ENCODE data around the gene ENOSF1. TPM values are rescaled to one million over a fixed set of nuclear protein-coding genes. Genes with fewer than 3 reads are reported as not detected.

The ENOSF1 gene
- total RNA-seq, 1 experiment from 2014 or later: 44.6 TPM

DNA sequence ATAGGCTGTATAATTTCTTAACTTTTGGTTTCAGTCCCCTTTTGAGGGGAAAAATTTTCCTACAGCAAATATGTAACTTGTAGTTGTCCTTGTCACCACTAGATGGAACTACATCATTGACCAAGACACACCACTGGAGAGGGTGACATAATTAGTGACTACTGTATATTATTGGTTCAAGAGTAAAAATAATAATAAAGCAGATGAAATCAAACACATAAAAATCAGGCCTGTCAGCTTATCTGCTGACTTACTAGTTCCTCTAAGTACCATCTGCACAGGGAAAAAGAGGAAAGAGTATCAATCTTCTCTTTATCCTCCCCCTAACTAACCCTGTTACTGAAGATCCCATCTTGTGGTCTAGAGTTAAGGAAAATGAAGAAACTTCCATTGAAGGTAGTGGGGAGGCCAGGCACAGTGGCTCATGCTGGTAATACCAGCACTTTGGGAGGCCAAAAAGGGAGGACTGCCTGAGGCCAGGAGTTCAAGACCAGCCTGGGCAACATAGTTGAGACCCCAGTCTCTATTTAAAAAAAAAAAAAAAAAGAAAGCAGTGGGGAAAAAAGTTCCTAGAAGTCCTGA, 29.6 kb upstream of the ENOSF1 start:
- Mint-ChIP-seq H3K27ac (no peak overlapping the region), H3K4me1 (no peaks in the 10 kb centered on the region)
- CTCF ChIA-PET: interaction anchor here (1.3 to 1.4 kb wide), 2 partner anchors 88 to 97 kb away, joined by 5 to 6 read pairs; no protein-coding TSS in a partner anchor

DNA sequence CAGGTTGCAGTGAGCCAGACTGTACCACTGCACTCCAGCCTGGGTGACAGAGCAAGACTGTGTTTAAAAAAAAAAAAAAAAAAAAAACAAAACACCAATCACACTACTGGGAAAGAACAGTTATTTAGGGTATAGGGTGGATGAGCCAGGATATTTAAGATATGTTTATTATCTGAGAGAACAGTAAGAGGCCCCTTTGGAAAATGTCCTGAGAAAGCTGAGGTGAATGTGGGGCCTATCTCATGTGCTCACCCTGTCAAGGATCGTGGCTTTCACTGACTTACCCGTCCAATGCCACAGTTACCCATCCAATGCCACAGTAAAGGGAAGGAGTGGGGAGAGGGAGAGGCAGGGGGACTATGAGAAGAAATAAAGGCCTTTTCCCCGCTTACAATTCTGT, 19.9 kb upstream of the ENOSF1 start:
- Mint-ChIP-seq H3K27ac (no peak overlapping the region), H3K4me1 (no peaks in the 10 kb centered on the region), H3K36me3 (peaks cover 45% of the 10 kb centered on the region), H3K9me3 (no peaks in the 10 kb centered on the region), H3K4me3 (no peak overlapping the region), H3K27me3 (ENCODE audit: low read depth) (no peaks in the 10 kb centered on the region)
- CTCF ChIA-PET: interaction anchor here (1.0 to 1.4 kb wide), 2 partner anchors 100 to 107 kb away, joined by 3 to 7 read pairs; no protein-coding TSS in a partner anchor
- TF ChIP-seq ZNF423 (CRISPR knock-in tag; IDR thresholded peaks at IDR 0.05) (no peak), TCF7 (CRISPR knock-in tag; IDR thresholded peaks at IDR 0.05; ENCODE audit: low read depth) (no peak), ESRRA (CRISPR knock-in tag; IDR thresholded peaks at IDR 0.05; ENCODE audit: borderline replicate concordance) (no peak), ZNF232 (CRISPR knock-in tag; IDR thresholded peaks at IDR 0.05) (no peak), JAZF1 (CRISPR knock-in tag; IDR thresholded peaks at IDR 0.05) (no peak), HMGA2 (CRISPR knock-in tag; IDR thresholded peaks at IDR 0.05) (no peak), NFYB (CRISPR knock-in tag; conservative IDR thresholded peaks at IDR 0.05; ENCODE audit: low read depth) (no peak), ZNF416 (CRISPR knock-in tag; IDR thresholded peaks at IDR 0.05) (no peak), ATF1 (CRISPR knock-in tag; IDR thresholded peaks at IDR 0.05) (no peak), PRRX2 (CRISPR knock-in tag; IDR thresholded peaks at IDR 0.05) (no peak)
- TF ChIP-seq, protein P1, sequence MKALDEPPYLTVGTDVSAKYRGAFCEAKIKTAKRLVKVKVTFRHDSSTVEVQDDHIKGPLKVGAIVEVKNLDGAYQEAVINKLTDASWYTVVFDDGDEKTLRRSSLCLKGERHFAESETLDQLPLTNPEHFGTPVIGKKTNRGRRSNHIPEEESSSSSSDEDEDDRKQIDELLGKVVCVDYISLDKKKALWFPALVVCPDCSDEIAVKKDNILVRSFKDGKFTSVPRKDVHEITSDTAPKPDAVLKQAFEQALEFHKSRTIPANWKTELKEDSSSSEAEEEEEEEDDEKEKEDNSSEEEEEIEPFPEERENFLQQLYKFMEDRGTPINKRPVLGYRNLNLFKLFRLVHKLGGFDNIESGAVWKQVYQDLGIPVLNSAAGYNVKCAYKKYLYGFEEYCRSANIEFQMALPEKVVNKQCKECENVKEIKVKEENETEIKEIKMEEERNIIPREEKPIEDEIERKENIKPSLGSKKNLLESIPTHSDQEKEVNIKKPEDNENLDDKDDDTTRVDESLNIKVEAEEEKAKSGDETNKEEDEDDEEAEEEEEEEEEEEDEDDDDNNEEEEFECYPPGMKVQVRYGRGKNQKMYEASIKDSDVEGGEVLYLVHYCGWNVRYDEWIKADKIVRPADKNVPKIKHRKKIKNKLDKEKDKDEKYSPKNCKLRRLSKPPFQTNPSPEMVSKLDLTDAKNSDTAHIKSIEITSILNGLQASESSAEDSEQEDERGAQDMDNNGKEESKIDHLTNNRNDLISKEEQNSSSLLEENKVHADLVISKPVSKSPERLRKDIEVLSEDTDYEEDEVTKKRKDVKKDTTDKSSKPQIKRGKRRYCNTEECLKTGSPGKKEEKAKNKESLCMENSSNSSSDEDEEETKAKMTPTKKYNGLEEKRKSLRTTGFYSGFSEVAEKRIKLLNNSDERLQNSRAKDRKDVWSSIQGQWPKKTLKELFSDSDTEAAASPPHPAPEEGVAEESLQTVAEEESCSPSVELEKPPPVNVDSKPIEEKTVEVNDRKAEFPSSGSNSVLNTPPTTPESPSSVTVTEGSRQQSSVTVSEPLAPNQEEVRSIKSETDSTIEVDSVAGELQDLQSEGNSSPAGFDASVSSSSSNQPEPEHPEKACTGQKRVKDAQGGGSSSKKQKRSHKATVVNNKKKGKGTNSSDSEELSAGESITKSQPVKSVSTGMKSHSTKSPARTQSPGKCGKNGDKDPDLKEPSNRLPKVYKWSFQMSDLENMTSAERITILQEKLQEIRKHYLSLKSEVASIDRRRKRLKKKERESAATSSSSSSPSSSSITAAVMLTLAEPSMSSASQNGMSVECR (CRISPR knock-in tag; IDR thresholded peaks at IDR 0.05; ENCODE audit: borderline replicate concordance): no peak
- TF ChIP-seq, protein P2, sequence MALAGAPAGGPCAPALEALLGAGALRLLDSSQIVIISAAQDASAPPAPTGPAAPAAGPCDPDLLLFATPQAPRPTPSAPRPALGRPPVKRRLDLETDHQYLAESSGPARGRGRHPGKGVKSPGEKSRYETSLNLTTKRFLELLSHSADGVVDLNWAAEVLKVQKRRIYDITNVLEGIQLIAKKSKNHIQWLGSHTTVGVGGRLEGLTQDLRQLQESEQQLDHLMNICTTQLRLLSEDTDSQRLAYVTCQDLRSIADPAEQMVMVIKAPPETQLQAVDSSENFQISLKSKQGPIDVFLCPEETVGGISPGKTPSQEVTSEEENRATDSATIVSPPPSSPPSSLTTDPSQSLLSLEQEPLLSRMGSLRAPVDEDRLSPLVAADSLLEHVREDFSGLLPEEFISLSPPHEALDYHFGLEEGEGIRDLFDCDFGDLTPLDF (CRISPR knock-in tag; IDR thresholded peaks at IDR 0.05): no peak
- TF ChIP-seq, protein P3, sequence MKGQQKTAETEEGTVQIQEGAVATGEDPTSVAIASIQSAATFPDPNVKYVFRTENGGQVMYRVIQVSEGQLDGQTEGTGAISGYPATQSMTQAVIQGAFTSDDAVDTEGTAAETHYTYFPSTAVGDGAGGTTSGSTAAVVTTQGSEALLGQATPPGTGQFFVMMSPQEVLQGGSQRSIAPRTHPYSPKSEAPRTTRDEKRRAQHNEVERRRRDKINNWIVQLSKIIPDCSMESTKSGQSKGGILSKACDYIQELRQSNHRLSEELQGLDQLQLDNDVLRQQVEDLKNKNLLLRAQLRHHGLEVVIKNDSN (CRISPR knock-in tag; IDR thresholded peaks at IDR 0.05): no peak
- TF ChIP-seq, protein P4, sequence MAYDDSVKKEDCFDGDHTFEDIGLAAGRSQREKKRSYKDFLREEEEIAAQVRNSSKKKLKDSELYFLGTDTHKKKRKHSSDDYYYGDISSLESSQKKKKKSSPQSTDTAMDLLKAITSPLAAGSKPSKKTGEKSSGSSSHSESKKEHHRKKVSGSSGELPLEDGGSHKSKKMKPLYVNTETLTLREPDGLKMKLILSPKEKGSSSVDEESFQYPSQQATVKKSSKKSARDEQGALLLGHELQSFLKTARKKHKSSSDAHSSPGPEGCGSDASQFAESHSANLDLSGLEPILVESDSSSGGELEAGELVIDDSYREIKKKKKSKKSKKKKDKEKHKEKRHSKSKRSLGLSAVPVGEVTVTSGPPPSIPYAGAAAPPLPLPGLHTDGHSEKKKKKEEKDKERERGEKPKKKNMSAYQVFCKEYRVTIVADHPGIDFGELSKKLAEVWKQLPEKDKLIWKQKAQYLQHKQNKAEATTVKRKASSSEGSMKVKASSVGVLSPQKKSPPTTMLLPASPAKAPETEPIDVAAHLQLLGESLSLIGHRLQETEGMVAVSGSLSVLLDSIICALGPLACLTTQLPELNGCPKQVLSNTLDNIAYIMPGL (CRISPR knock-in tag; IDR thresholded peaks at IDR 0.05): no peak
- TF ChIP-seq, protein P5, sequence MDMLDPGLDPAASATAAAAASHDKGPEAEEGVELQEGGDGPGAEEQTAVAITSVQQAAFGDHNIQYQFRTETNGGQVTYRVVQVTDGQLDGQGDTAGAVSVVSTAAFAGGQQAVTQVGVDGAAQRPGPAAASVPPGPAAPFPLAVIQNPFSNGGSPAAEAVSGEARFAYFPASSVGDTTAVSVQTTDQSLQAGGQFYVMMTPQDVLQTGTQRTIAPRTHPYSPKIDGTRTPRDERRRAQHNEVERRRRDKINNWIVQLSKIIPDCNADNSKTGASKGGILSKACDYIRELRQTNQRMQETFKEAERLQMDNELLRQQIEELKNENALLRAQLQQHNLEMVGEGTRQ (CRISPR knock-in tag; IDR thresholded peaks at IDR 0.05): no peak
- POLR2A ChIA-PET: no interaction called here
- DNase-seq (ENCODE audit: low spot score): no peak
- ATAC-seq: no peak

More for the DNA sequence above, 29.6 kb upstream of the ENOSF1 start:
- TF ChIP-seq ATF1 (CRISPR knock-in tag; IDR thresholded peaks at IDR 0.05) (no peak), ZBTB21 (CRISPR knock-in tag; IDR thresholded peaks at IDR 0.05; ENCODE audit: borderline replicate concordance) (no peak)
- TF ChIP-seq, protein P6, sequence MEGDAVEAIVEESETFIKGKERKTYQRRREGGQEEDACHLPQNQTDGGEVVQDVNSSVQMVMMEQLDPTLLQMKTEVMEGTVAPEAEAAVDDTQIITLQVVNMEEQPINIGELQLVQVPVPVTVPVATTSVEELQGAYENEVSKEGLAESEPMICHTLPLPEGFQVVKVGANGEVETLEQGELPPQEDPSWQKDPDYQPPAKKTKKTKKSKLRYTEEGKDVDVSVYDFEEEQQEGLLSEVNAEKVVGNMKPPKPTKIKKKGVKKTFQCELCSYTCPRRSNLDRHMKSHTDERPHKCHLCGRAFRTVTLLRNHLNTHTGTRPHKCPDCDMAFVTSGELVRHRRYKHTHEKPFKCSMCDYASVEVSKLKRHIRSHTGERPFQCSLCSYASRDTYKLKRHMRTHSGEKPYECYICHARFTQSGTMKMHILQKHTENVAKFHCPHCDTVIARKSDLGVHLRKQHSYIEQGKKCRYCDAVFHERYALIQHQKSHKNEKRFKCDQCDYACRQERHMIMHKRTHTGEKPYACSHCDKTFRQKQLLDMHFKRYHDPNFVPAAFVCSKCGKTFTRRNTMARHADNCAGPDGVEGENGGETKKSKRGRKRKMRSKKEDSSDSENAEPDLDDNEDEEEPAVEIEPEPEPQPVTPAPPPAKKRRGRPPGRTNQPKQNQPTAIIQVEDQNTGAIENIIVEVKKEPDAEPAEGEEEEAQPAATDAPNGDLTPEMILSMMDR (IDR thresholded peaks at IDR 0.05): peak; percentile 68
- POLR2A ChIA-PET: no interaction called here
- DNase-seq (ENCODE audit: low spot score) (no peak), ATAC-seq (peak; percentile 66)
- no peaks in the 10 kb centered on the region for H3K9me3 Mint-ChIP-seq
- no peak overlapping the region for H3K4me3 Mint-ChIP-seq
- no peaks in the 10 kb centered on the region for H3K27me3 Mint-ChIP-seq (ENCODE audit: low read depth)
- peaks cover 37% of the 10 kb centered on the region for H3K36me3 Mint-ChIP-seq

All from WTC11 (cell line).